ENCODE measurements around the gene ZNF483.

DNA sequence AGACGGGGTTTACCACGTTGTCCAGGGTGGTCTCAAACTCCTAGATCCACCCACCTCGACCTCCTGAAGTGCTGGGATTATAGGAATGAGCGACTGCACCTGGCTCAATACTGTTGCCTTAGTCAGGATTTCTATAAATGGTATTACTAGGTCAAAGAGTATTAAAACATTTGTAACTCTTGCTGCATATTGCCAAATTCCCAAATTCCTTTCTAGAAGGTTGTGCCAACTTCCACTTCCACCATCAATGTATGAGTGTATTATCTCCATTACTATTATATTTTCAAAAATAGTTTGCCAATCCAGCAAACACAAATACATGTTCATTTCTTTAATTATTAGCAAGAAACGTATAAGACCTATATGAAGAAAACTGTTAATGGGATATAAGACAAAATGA, 63.9 kb downstream of the ZNF483 start:
- TF ChIP-seq, protein P1, sequence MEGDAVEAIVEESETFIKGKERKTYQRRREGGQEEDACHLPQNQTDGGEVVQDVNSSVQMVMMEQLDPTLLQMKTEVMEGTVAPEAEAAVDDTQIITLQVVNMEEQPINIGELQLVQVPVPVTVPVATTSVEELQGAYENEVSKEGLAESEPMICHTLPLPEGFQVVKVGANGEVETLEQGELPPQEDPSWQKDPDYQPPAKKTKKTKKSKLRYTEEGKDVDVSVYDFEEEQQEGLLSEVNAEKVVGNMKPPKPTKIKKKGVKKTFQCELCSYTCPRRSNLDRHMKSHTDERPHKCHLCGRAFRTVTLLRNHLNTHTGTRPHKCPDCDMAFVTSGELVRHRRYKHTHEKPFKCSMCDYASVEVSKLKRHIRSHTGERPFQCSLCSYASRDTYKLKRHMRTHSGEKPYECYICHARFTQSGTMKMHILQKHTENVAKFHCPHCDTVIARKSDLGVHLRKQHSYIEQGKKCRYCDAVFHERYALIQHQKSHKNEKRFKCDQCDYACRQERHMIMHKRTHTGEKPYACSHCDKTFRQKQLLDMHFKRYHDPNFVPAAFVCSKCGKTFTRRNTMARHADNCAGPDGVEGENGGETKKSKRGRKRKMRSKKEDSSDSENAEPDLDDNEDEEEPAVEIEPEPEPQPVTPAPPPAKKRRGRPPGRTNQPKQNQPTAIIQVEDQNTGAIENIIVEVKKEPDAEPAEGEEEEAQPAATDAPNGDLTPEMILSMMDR (IDR thresholded peaks at IDR 0.05; ENCODE audit: insufficient read depth, low read length) = no peak
- TF ChIP-seq POLR2AphosphoS5 (IDR thresholded peaks at IDR 0.05; ENCODE audit: low read depth) = no peak
- TF ChIP-seq, protein P2, sequence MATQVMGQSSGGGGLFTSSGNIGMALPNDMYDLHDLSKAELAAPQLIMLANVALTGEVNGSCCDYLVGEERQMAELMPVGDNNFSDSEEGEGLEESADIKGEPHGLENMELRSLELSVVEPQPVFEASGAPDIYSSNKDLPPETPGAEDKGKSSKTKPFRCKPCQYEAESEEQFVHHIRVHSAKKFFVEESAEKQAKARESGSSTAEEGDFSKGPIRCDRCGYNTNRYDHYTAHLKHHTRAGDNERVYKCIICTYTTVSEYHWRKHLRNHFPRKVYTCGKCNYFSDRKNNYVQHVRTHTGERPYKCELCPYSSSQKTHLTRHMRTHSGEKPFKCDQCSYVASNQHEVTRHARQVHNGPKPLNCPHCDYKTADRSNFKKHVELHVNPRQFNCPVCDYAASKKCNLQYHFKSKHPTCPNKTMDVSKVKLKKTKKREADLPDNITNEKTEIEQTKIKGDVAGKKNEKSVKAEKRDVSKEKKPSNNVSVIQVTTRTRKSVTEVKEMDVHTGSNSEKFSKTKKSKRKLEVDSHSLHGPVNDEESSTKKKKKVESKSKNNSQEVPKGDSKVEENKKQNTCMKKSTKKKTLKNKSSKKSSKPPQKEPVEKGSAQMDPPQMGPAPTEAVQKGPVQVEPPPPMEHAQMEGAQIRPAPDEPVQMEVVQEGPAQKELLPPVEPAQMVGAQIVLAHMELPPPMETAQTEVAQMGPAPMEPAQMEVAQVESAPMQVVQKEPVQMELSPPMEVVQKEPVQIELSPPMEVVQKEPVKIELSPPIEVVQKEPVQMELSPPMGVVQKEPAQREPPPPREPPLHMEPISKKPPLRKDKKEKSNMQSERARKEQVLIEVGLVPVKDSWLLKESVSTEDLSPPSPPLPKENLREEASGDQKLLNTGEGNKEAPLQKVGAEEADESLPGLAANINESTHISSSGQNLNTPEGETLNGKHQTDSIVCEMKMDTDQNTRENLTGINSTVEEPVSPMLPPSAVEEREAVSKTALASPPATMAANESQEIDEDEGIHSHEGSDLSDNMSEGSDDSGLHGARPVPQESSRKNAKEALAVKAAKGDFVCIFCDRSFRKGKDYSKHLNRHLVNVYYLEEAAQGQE (IDR thresholded peaks at IDR 0.05; ENCODE audit: insufficient replicate concordance, low read depth) = no peak

All from HL-60 (cell line).